PC-3 (cell line): ENCODE measurements around the gene ADRB2.

Experiments
- EZH2phosphoT487 ChIP-seq: fragments of 300-600 bp; sonication (generic); IDR thresholded peaks from 2 replicates; pipeline ENCODE4 v1.6.1; 2018; ENCODE audit warnings: mild to moderate bottlenecking, antibody characterized with exemption, low read length, borderline replicate concordance
- TF ChIP-seq, protein P1 (sequence below): fragments of 300-600 bp; sonication (generic); conservative IDR thresholded peaks from 2 replicates; pipeline ENCODE4 v1.5.1; 2017; ENCODE audit warnings: antibody characterized with exemption, low read depth, mild to moderate bottlenecking, low read length

DNA sequence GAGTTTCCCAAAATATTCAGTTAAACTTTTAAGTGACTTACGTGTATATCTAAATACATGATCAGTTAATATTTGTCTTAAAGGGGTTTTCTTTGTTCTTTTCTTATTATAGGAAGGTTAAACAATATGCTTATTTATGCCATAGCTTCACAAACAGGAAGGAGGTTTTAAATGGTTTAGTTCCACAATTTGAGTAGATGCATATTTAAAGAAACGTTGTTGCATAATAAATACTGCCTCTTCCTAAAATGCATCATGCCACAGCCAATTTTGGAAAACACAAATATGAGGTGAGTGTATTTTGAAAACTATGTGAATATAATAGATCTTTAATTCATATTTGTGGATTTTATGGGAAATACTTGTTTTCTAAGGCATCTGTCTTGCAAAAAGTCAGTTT, 2.5 kb upstream of the ADRB2 start:
- TF ChIP-seq EZH2phosphoT487, result no peak
- TF ChIP-seq, protein P1, sequence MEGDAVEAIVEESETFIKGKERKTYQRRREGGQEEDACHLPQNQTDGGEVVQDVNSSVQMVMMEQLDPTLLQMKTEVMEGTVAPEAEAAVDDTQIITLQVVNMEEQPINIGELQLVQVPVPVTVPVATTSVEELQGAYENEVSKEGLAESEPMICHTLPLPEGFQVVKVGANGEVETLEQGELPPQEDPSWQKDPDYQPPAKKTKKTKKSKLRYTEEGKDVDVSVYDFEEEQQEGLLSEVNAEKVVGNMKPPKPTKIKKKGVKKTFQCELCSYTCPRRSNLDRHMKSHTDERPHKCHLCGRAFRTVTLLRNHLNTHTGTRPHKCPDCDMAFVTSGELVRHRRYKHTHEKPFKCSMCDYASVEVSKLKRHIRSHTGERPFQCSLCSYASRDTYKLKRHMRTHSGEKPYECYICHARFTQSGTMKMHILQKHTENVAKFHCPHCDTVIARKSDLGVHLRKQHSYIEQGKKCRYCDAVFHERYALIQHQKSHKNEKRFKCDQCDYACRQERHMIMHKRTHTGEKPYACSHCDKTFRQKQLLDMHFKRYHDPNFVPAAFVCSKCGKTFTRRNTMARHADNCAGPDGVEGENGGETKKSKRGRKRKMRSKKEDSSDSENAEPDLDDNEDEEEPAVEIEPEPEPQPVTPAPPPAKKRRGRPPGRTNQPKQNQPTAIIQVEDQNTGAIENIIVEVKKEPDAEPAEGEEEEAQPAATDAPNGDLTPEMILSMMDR, result no peak
